Measurements from ENCODE around the gene ACVR2A. TPM values are rescaled to one million over a fixed set of nuclear protein-coding genes. Genes with fewer than 3 reads are reported as not detected.

The ACVR2A gene
- total RNA-seq, 1 experiment from 2014 or later: 7.6 TPM

DNA sequence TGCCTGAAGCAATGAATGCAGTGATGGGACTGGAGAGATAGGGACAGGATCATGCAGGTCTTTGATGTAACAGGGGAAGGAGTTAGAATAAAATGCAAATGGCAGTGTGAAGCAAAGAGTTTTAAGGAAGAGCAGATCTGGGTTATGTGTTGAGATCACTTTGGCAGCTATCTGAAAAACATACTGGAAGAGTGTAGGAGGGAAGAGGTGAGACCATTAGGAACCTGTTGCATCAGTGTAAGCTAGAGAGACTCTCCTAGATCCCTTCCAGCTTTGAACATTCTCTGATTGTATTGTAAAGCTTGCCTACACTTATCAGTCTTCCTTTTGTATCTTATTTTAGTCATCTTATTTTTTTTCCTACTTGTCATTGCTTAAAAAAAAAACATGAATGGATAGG, 10.5 kb downstream of the ACVR2A start:
- DNase-seq (ENCODE audit: low read depth): no peak

DNA sequence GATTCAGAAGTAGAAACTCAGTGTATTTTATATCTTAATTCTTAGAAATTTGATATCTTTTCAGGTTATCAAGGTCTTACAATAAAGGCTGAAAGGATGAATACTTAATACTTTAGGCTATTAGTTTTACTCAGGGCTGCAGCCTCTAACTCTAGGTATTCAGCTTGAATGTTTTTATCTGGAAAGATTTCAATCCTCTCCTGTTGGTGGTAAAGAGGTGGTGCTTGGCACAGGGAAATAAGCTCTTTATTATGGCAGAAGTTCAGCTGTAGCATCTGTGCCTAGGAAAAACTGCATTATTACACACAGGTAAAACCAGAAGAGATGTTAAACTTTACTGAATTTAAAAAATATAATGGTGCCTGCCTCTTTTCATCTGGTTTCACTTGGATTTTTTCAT, 11.1 kb downstream of the ACVR2A start:
- DNase-seq (ENCODE audit: low read depth): no peak

- DNase-seq (ENCODE audit: low read depth): no peak
Measured at GRCh38 chr2:147860009-147860408, 15.2 kb downstream of the ACVR2A start.

- no peak for DNase-seq (ENCODE audit: low read depth)
Measured at GRCh38 chr2:147862859-147863516, 18.2 kb downstream of the ACVR2A start.

DNA sequence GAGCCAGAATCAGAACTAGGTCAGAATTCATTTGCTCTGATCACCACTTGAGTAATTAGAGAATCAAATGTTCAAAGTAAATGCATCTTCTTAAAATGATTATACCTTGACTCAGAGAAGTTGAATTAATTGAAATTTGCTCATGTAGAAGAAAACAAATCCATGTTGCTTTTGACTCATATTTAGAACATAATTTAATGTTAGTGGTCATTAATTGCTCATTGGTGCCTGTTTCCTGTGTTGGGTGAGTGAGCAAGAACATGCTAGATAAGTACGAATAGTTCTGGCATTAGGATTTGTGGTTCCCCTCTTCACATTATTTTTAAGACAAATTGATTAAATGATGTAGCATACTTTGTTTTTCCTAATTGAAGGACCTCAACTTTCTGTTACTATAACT, 19.0 kb downstream of the ACVR2A start:
- DNase-seq (ENCODE audit: low read depth): no peak

- DNase-seq (ENCODE audit: low read depth): no peak
Measured at GRCh38 chr2:147865560-147865959, 20.7 kb downstream of the ACVR2A start.

DNA sequence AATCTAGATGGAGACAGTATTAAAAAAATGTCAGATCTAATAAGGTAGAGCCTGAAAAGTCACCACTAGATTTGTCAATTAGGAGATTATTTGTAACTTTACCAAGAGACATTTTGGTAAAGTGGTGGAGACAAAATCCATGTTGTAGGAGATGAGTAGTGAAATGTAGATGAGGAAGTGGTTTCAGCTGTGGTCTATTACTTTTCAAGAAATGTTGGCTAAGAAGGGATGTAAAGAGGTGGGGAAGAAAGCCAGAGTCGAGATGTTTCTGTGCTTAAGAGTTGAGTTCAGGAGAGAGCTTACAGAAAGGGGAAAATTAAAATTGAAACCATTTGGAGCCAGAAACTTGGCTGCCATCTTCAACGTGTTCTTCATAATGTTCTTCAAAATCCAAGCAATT, 22.2 kb downstream of the ACVR2A start:
- DNase-seq (ENCODE audit: low read depth): no peak

GRCh38 chr2:147869934-147870333, 25.1 kb downstream of the ACVR2A start:
- DNase-seq (ENCODE audit: low read depth): no peak

DNA sequence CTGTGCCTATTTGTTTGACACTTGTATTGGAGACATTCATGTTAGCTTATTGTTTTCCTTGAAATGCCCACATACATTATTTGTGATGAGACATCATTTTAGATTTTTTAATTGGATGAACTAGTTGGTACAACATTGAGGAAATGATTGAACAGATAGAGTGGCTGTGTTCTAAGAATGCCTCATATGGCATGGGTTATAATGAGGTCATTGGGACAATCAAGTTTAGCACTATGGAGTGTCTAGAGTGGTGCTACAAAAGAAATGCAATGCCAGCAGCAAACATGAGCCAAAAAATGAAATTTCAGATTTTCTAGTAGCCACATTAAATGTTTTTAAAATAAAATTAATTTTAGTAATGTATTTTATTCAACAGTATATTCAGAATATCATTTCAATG, 28.1 kb downstream of the ACVR2A start:
- DNase-seq (ENCODE audit: low read depth): no peak

- DNase-seq (ENCODE audit: low read depth): no peak
Measured at GRCh38 chr2:147873859-147874483, 29.1 kb downstream of the ACVR2A start.

- no peak for DNase-seq (ENCODE audit: low read depth)
Measured at GRCh38 chr2:147879846-147880245, 35.0 kb downstream of the ACVR2A start.

GRCh38 chr2:147882631-147883030, 37.8 kb downstream of the ACVR2A start:
- no peak for DNase-seq (ENCODE audit: low read depth)

DNA sequence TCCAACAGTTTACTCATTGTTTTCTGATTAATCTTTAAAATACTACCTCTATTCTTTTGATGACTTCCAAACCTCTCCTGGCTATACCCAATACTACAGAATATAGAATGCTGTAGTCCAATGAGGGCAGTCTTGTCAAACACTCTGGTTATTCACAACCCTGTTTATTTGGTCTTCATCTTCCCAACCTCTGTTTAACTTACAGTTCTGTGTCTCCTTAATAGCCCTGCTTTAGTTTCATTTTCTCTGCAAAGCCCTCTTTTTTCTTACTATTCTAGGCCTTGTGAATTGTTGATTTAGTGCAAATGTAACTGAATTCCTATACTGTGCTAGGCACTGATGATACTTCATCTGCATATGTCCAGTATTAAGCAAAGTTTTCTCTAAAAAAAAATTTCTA, 40.0 kb downstream of the ACVR2A start:
- DNase-seq (ENCODE audit: low read depth): no peak

- no peak for DNase-seq (ENCODE audit: low read depth)
Measured at GRCh38 chr2:147886136-147886535, 41.3 kb downstream of the ACVR2A start.

- DNase-seq (ENCODE audit: low read depth): no peak
Measured at GRCh38 chr2:147888680-147889079, 43.9 kb downstream of the ACVR2A start.

DNA sequence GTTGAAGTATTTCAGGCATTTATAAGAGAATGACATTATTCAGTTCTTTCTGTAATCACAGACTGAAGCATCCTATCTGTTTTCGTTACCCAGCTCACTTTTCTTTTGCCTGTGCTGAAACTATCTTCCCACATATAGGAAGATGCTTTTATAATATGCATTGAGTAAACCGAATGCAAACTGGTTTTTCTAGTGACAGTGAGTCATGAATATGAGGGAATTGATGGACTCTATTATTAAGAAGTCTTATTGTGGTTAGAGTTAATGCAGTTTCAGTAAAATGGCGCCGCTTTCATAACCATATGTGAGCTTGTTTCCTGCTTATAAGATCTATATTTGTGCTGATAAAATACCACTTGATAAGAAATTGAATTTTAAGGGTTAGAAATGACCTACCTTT, 59.2 kb downstream of the ACVR2A start:
- DNase-seq (ENCODE audit: low read depth): no peak

- no peak for DNase-seq (ENCODE audit: low read depth)
Measured at GRCh38 chr2:147909178-147909577, 64.3 kb downstream of the ACVR2A start.

GRCh38 chr2:147910990-147911473, 66.2 kb downstream of the ACVR2A start:
- DNase-seq (ENCODE audit: low read depth): peak; percentile 58

DNA sequence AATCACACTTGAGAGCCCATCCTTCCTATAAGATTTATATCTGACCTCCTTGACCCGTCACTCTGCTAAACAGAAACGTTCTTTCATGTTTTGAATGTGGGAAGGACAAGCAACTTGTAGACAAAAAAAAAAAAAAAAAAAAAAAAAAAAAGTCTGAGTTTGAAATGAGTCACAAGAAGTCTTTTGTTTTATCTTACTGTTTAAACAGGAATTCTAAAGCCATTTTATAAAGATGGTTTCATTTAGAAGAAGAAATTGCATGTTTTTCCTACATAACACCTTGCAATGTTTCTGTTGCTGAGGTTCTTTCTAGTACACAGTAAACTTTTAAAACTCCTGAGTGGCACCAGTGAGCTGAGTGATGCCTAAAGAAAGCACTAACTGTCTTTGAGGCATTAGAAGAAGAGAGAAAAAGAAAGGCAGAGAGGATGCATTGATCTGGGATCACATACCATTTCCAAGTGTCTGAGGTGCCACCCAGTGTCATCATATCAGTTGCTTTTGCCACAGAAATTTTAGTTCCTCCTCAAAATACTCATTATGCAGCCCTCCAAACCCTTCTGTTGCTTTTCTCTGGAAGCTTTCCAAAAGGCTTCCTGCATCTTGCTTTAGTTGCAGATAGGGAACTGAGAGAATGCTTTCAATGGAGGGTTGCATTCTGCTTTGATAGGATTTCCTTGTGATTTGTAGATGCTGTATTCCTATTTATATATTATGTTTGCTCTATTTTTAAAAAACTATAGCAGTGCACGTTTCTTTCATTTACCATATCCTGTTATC, 69.1 kb downstream of the ACVR2A start:
- DNase-seq (ENCODE audit: low read depth): peak; percentile 3

GRCh38 chr2:147916067-147916466, 71.2 kb downstream of the ACVR2A start:
- no peak for DNase-seq (ENCODE audit: low read depth)

GRCh38 chr2:147916723-147917122, 71.9 kb downstream of the ACVR2A start:
- no peak for DNase-seq (ENCODE audit: low read depth)

- DNase-seq (ENCODE audit: low read depth): no peak
Measured at GRCh38 chr2:147917161-147917560, 72.3 kb downstream of the ACVR2A start.

GRCh38 chr2:147923846-147924245, 79.0 kb downstream of the ACVR2A start:
- DNase-seq (ENCODE audit: low read depth): no peak
